Breast epithelium (tissue), 3 donors: Measurements from ENCODE around the gene CTNNBIP1.

Experiments used
- POLR2A ChIP-seq: fragments of 450-650 bp; IDR thresholded peaks from one replicate; pipeline ENCODE4 v1.6.1; 2016; ENCODE audit warnings: antibody characterized with exemption, mild to moderate bottlenecking, moderate library complexity
- TF ChIP-seq, protein P1 (sequence below), 3 donors: fragments of 450-650 bp; IDR thresholded peaks; one replicate each; pipeline ENCODE4 v1.5.1; 2016 to 2017; ENCODE audit warnings: antibody characterized with exemption in 3 of 3, mild to moderate bottlenecking in 3 of 3, moderate library complexity in 3 of 3

DNA sequence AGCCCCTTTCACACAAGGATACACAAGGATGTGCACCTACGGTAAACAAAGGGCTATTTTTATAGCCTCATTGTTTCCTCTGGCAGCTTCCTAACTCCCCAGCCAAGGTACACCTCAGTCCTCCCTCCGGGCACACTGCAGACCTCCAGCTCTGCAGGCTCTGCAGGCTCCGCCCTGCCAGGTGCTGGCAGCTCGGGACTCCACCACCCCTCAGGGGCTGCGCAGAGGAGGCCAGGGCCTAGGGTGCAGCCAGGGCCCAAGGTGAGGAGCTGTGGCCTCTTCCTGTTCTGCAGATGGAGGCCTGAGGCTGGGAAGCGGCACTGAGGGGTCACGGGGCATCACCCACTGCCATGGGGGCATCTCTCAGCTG is 66.5 kb downstream of the CTNNBIP1 start:
- TF ChIP-seq, protein P1, sequence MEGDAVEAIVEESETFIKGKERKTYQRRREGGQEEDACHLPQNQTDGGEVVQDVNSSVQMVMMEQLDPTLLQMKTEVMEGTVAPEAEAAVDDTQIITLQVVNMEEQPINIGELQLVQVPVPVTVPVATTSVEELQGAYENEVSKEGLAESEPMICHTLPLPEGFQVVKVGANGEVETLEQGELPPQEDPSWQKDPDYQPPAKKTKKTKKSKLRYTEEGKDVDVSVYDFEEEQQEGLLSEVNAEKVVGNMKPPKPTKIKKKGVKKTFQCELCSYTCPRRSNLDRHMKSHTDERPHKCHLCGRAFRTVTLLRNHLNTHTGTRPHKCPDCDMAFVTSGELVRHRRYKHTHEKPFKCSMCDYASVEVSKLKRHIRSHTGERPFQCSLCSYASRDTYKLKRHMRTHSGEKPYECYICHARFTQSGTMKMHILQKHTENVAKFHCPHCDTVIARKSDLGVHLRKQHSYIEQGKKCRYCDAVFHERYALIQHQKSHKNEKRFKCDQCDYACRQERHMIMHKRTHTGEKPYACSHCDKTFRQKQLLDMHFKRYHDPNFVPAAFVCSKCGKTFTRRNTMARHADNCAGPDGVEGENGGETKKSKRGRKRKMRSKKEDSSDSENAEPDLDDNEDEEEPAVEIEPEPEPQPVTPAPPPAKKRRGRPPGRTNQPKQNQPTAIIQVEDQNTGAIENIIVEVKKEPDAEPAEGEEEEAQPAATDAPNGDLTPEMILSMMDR (IDR thresholded peaks at IDR 0.05), result no peak
- TF ChIP-seq POLR2A, result no peak
